Left ventricle myocardium inferior (tissue), 1 donor: ENCODE measurements around the gene KRTAP4-12. TPM values are rescaled to one million over a fixed set of nuclear protein-coding genes. Genes with fewer than 3 reads are reported as not detected.
"Not testable (repeated sequence)": the region's sequence is repeated elsewhere in the genome, so short reads cannot be mapped to it uniquely, and the experiment has no call there.

Source experiments
- DNase-seq: peaks from one replicate; pipeline ENCODE4 v3.0.0-alpha.2; 2020
- H3K27ac ChIP-seq: fragments of 200-600 bp; replicated peaks from 2 replicates; pipeline ENCODE4 v1.8.0; 2021
- H3K27me3 ChIP-seq: fragments of 200-600 bp; 2 replicates; pipeline ENCODE4 v1.8.0; 2021; ENCODE audit warnings: low read depth
- H3K36me3 ChIP-seq: fragments of 200-600 bp; 2 replicates; pipeline ENCODE4 v1.8.0; 2021
- H3K4me1 ChIP-seq: fragments of 200-600 bp; 2 replicates; pipeline ENCODE4 v1.8.0; 2021
- H3K4me3 ChIP-seq: fragments of 200-600 bp; 2 replicates; pipeline ENCODE4 v1.8.0; 2021; ENCODE audit warnings: mild to moderate bottlenecking, moderate library complexity
- H3K9me3 ChIP-seq: fragments of 200-600 bp; replicated peaks from 2 replicates; pipeline ENCODE4 v1.8.0; 2021
- CTCF ChIP-seq: fragments of 200-600 bp; IDR thresholded peaks from 2 replicates; pipeline ENCODE4 v1.8.0; 2021; ENCODE audit warnings: antibody characterized with exemption, mild to moderate bottlenecking, borderline replicate concordance
- intact Hi-C: fragments of 100-400 bp; cut with micrococcal nuclease; formaldehyde crosslinking; loops from one replicate; pipeline ENCODE4 v1.11.0; 2022
- long read RNA-seq: library from polyadenylated mRNA; unstranded; transcript quantifications from one replicate; pipeline ENCODE4 v2.0.0, GENCODE V29; 2021
- total RNA-seq: library from RNA; stranded (reverse); fragmentation: NEBNext Ultra II Directional; extraction: Animal tissue kit (Norgen Biotek cat#: 25700); gene quantifications from one replicate; pipeline ENCODE4 v1.2.1, GENCODE V29; 2021
- donor health status: DM: no; HTN: yes; CAD: no; lungs with severe emphysema.

KRTAP4-12 gene
- total RNA-seq, result not detected
- long read RNA-seq, result 0 reads

GRCh38 chr17:41123991-41124371 lies at the start of gene KRTAP4-12:
Gene KRTAP4-12 (minus strand): TSS chr17:41124182. CDS start chr17:41124122, 60 bp downstream.
- intact Hi-C loops, H3K4me3 ChIP-seq, DNase-seq, H3K9me3 ChIP-seq, H3K36me3 ChIP-seq, H3K27ac ChIP-seq, H3K4me1 ChIP-seq: not testable (repeated sequence)
- H3K27me3 ChIP-seq, result peaks cover 54% of the 10 kb centered on the region

- no peak for DNase-seq
- intact Hi-C loops, result no loop called here
- no peak for TF ChIP-seq CTCF
- Histone ChIP-seq H3K4me3 (no peak overlapping the region), H3K36me3 (no peaks in the 10 kb centered on the region), H3K27ac (no peak overlapping the region), H3K9me3 (no peaks in the 10 kb centered on the region), H3K4me1 (no peaks in the 10 kb centered on the region), H3K27me3 (peaks cover 45% of the 10 kb centered on the region)
Measured at GRCh38 chr17:41171886-41172285, 47.9 kb upstream of the KRTAP4-12 start.

- TF ChIP-seq CTCF, result no peak
- Histone ChIP-seq H3K27me3 (peaks cover 33% of the 10 kb centered on the region), H3K36me3 (no peaks in the 10 kb centered on the region), H3K27ac (no peak within 1 kb of the TSS), H3K4me3 (no peak within 1 kb of the TSS), H3K9me3 (no peaks in the 10 kb centered on the region), H3K4me1 (no peaks in the 10 kb centered on the region)
- DNase-seq, result no peak
- intact Hi-C loops, result no loop called here
Measured at GRCh38 chr17:41168121-41168520, 44.1 kb upstream of the KRTAP4-12 start, which contains the start of gene KRTAP4-3. Gene KRTAP4-3 (minus strand): TSS chr17:41168221. CDS start chr17:41168172, 49 bp downstream.

- H3K27me3 ChIP-seq, result peaks cover 37% of the 10 kb centered on the region
- H3K4me3 ChIP-seq, result no peak overlapping the region
- H3K9me3 ChIP-seq, result no peaks in the 10 kb centered on the region
- no peak overlapping the region for H3K27ac ChIP-seq
- no peak for DNase-seq
- H3K4me1 ChIP-seq, result no peaks in the 10 kb centered on the region
- intact Hi-C loops, result no loop called here
- TF ChIP-seq CTCF, result no peak
- H3K36me3 ChIP-seq, result no peaks in the 10 kb centered on the region
Measured at GRCh38 chr17:41167561-41167960, 43.6 kb upstream of the KRTAP4-12 start.

- intact Hi-C loops, result no loop called here
- H3K9me3 ChIP-seq, result no peaks in the 10 kb centered on the region
- TF ChIP-seq CTCF, result no peak
- no peak overlapping the region for H3K4me3 ChIP-seq
- no peak overlapping the region for H3K27ac ChIP-seq
- peaks cover 46% of the 10 kb centered on the region for H3K27me3 ChIP-seq
- DNase-seq, result no peak
- H3K4me1 ChIP-seq, result no peaks in the 10 kb centered on the region
- no peaks in the 10 kb centered on the region for H3K36me3 ChIP-seq
Measured at GRCh38 chr17:41163828-41164227, 39.8 kb upstream of the KRTAP4-12 start.

- H3K27ac ChIP-seq, result no peak within 1 kb of the TSS
- intact Hi-C loops, result no loop called here
- no peak for DNase-seq
- no peaks in the 10 kb centered on the region for H3K4me1 ChIP-seq
- no peak within 1 kb of the TSS for H3K4me3 ChIP-seq
- H3K9me3 ChIP-seq, result no peaks in the 10 kb centered on the region
- peaks cover 73% of the 10 kb centered on the region for H3K27me3 ChIP-seq
- no peak for TF ChIP-seq CTCF
- no peaks in the 10 kb centered on the region for H3K36me3 ChIP-seq
Measured at GRCh38 chr17:41160648-41161047, 36.7 kb upstream of the KRTAP4-12 start, which contains the start of gene KRTAP4-4. Gene KRTAP4-4 (minus strand): TSS chr17:41160748. CDS start chr17:41160691, 57 bp downstream.

GRCh38 chr17:41160190-41160589 lies 36.2 kb upstream of the KRTAP4-12 start:
- H3K27ac ChIP-seq, H3K4me1 ChIP-seq, DNase-seq, H3K9me3 ChIP-seq, H3K4me3 ChIP-seq, H3K36me3 ChIP-seq, intact Hi-C loops: not testable (repeated sequence)
- H3K27me3 ChIP-seq, result peaks cover 69% of the 10 kb centered on the region
